B cell (primary cell): ENCODE measurements around the gene CCR5. TPM values are rescaled to one million over a fixed set of nuclear protein-coding genes. Genes with fewer than 3 reads are reported as not detected.

Experiments used
- ATAC-seq: fragments of 200-7000 bp; cut with Tn5 transposase; one replicate; pipeline ENCODE4 v1.10.0; 2021; ENCODE audit warnings: low read depth, mild to moderate bottlenecking, moderate number of reproducible peaks, moderate library complexity
- CTCF ChIA-PET: fragments of 350-600 bp; sonication (Branson Sonifier 250); formaldehyde crosslinking; loops from one replicate; lab custom pipeline; 2021; ENCODE audit warnings: antibody characterized with exemption, inconsistent platforms; lab: Charles Lee
- POLR2A ChIA-PET: fragments of 350-600 bp; sonication (Branson Sonifier 250); formaldehyde crosslinking; loops from one replicate; lab custom pipeline; 2021; ENCODE audit warnings: antibody characterized with exemption; lab: Charles Lee
- DNase-seq: peaks from one replicate; pipeline ENCODE4 v3.0.0; 2013
- H2AFZ ChIP-seq: 2 replicates; pipeline ENCODE4 v1.6.1; 2012; ENCODE audit warnings: mild to moderate bottlenecking, low read depth, low read length; ENCODE audit not compliant: insufficient read depth, poor library complexity, severe bottlenecking
- H3K27ac ChIP-seq, 2 donors: 1 replicate in 1 of 2; 2 replicates in 1 of 2; pipeline ENCODE4 v1.5.1; 2012 to 2013; ENCODE audit warnings: low read length in 2 of 2, mild to moderate bottlenecking in 2 of 2, moderate library complexity in 1 of 2
- H3K27me3 ChIP-seq, 4 experiments: fragments of 200-600 bp in 1 of 4; sonication (generic) in 1 of 4; replicated peaks in 1 of 4; 1 replicate in 2 of 4; 2 replicates in 2 of 4; pipeline versions ENCODE4 v1.6.1 to v1.7.0; 2013 to 2016; ENCODE audit warnings: low read length in 3 of 4, mild to moderate bottlenecking in 2 of 4, mixed read lengths in 1 of 4, moderate library complexity in 1 of 4; ENCODE audit not compliant: insufficient read depth in 4 of 4, control insufficient read depth in 3 of 4; ENCODE audit errors: control extremely low read depth in 1 of 4
- H3K36me3 ChIP-seq, 2 experiments: replicated peaks in 1 of 2; 1 replicate in 1 of 2; 2 replicates in 1 of 2; pipeline versions ENCODE4 v1.6.1 to v1.7.1; 2013; ENCODE audit warnings: low read length in 1 of 2; ENCODE audit not compliant: insufficient read depth in 2 of 2, control insufficient read depth in 1 of 2; ENCODE audit errors: control extremely low read depth in 1 of 2, extremely low read depth in 1 of 2
- H3K4me1 ChIP-seq, 2 donors: fragments of 200-600 bp in 1 of 2; sonication (generic) in 1 of 2; 1 replicate in 1 of 2; 2 replicates in 1 of 2; pipeline versions ENCODE4 v1.5.1 to v1.6.1; 2013 to 2017; ENCODE audit warnings: low read length in 2 of 2; ENCODE audit not compliant: control insufficient read depth in 2 of 2, insufficient read depth in 2 of 2
- H3K4me2 ChIP-seq: replicated peaks from 2 replicates; pipeline ENCODE3; 2012; ENCODE audit warnings: mild to moderate bottlenecking, low read depth, low read length; ENCODE audit not compliant: poor library complexity, severe bottlenecking
- H3K4me3 ChIP-seq, 5 experiments: fragments of 200-600 bp in 1 of 5; sonication (generic) in 1 of 5; 1 replicate in 3 of 5; 2 replicates in 2 of 5; pipeline versions ENCODE4 v1.5.1 to v1.7.0; 2011 to 2016; ENCODE audit warnings: low read length in 4 of 5, mild to moderate bottlenecking in 4 of 5, low read depth in 2 of 5, control low read depth in 1 of 5, moderate library complexity in 1 of 5; ENCODE audit not compliant: insufficient read depth in 1 of 5; ENCODE audit errors: control extremely low read depth in 1 of 5, extremely low read depth in 1 of 5
- H3K79me2 ChIP-seq: fragments of 200-600 bp; sonication (generic); one replicate; pipeline ENCODE4 v1.6.0; 2016; ENCODE audit warnings: low read length; ENCODE audit not compliant: control insufficient read depth, insufficient read depth
- H3K9ac ChIP-seq: fragments of 200-600 bp; sonication (generic); 2 replicates; pipeline ENCODE4 v1.6.1; 2017; ENCODE audit warnings: mild to moderate bottlenecking, low read length, moderate library complexity
- H3K9me3 ChIP-seq, 3 donors: one replicate each; pipeline versions ENCODE4 v1.6.1 to v1.7.1; 2013; ENCODE audit warnings: low read length in 2 of 3; ENCODE audit not compliant: control insufficient read depth in 2 of 3, insufficient read depth in 1 of 3; ENCODE audit errors: control extremely low read depth in 1 of 3
- H4K20me1 ChIP-seq: 2 replicates; pipeline ENCODE4 v1.6.0; 2012; ENCODE audit warnings: mild to moderate bottlenecking, low read length; ENCODE audit not compliant: insufficient read depth, control insufficient read depth, poor library complexity, severe bottlenecking
- H3K27ac Mint-ChIP-seq: one replicate; pipeline ENCODE4 v1.8.0; 2021; ENCODE audit warnings: mixed read lengths
- H3K27me3 Mint-ChIP-seq: one replicate; pipeline ENCODE4 v1.8.0; 2021; ENCODE audit warnings: mixed read lengths
- H3K4me1 Mint-ChIP-seq: one replicate; pipeline ENCODE4 v1.8.0; 2021; ENCODE audit warnings: mixed read lengths
- H3K4me3 Mint-ChIP-seq: one replicate; pipeline ENCODE4 v1.8.0; 2021; ENCODE audit warnings: mixed read lengths
- H3K9me3 Mint-ChIP-seq: one replicate; pipeline ENCODE4 v1.8.0; 2022; ENCODE audit warnings: mixed read lengths; ENCODE audit not compliant: insufficient read depth
- CTCF ChIP-seq: fragments of 200-600 bp; IDR thresholded peaks from one replicate; pipeline ENCODE4 v1.8.0; 2022; ENCODE audit warnings: antibody characterized with exemption, mild to moderate bottlenecking
- EZH2 ChIP-seq: IDR thresholded peaks from 2 replicates; pipeline ENCODE4 v1.6.1; 2012; ENCODE audit warnings: borderline replicate concordance, low read depth, mild to moderate bottlenecking, moderate library complexity, low read length; ENCODE audit not compliant: insufficient read depth, poor library complexity, severe bottlenecking
- WGBS: methylation state at CpG from one replicate; pipeline ENCODE4 v1.1.5; 2013; ENCODE audit warnings: missing lambda C conversion rate; ENCODE audit not compliant: insufficient coverage; 5-methylcytosine and 5-hydroxymethylcytosine counted together
- intact Hi-C: fragments of 100-400 bp; cut with micrococcal nuclease; formaldehyde crosslinking; loops from one replicate; pipeline ENCODE4 v1.10.0; 2022
- polyA plus RNA-seq: library from polyadenylated mRNA; depleted of rRNA; stranded (reverse); fragments of >200 nt; gene quantifications from 2 replicates; pipeline ENCODE4 v1.2.3, GENCODE V29; 2012
- total RNA-seq, 2 donors: library from RNA; stranded (reverse); fragments of 120-200 nt in 1 of 2; gene quantifications; 1 replicate in 1 of 2; 2 replicates in 1 of 2; pipeline versions ENCODE4 v1.2.3 to v1.2.4, GENCODE V29; 2013 to 2022

Gene CCR5
- total and polyA plus RNA-seq, 2 donors (not counting 1 experiment from before 2014, with no cell fraction given), result 0.15 to 0.21 TPM

DNA sequence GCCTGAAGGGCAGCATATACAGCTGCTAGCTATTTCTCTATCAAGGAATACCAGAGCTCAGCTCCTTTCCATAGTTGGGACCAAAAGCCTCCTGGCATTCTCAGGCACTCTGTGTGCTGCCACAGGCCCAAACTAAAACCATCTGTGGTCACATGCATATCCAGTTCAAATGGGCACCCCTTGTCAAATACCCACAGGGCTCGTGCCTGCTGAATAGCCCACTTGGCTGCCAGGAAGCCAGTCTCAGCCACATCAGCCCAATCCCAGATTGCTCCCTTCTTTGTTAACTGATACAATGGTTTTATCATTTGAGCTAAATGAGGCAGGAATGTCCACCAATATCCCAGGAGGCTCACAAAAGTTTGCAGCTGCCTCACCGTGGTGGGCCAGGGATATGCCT is 50.2 kb downstream of the CCR5 start:
- Histone ChIP-seq H3K4me2 (no peak overlapping the region), H3K27ac (no peak overlapping the region), H3K9ac (no peak overlapping the region), H3K79me2 (no peaks in the 10 kb centered on the region), H3K9me3 (no peaks in the 10 kb centered on the region), H3K4me1 (no peaks in the 10 kb centered on the region), H4K20me1 (no peaks in the 10 kb centered on the region), H3K27me3 (no peaks in the 10 kb centered on the region), H3K36me3 (no peaks in the 10 kb centered on the region), H3K4me3 (no peak overlapping the region), H2AFZ (no peak overlapping the region)
- Mint-ChIP-seq H3K4me1 (peaks cover 4% of the 10 kb centered on the region), H3K4me3 (no peak overlapping the region), H3K27me3 (no peaks in the 10 kb centered on the region), H3K9me3 (no peaks in the 10 kb centered on the region), H3K27ac (no peak overlapping the region)
- no peak for TF ChIP-seq CTCF
- TF ChIP-seq EZH2, result no peak
- ChIA-PET POLR2A (no interaction called here), CTCF (interaction anchor here (1.3 kb wide), 1 partner anchor 23 kb away, joined by 3 read pairs; no protein-coding TSS in a partner anchor)
- DNase-seq, result no peak
- no peak for ATAC-seq
- 96% methylated on average over 2 of the region's 2 CpGs for WGBS
- intact Hi-C loops, result no loop called here

DNA sequence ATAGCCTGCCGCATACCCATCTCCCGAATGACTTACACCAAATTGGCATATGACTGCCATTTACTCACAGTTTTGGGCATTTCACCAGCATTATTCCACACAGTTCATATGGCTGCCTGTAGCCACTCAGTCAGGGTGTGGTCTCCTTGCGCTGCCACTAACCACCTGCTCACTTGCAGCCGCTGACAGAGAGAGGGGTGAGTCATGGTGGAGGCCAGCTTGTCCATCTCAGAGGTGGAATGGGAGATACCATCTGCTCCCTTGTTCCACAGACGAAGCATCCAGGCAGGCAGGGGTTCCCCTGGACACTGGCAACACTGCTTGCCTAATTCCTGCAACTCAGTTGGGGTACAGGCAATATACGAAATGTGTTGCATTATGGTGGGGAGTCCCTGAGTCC is 51.9 kb downstream of the CCR5 start:
- no peaks in the 10 kb centered on the region for H3K4me1 Mint-ChIP-seq
- WGBS, result 92% methylated on average over 6 of the region's 6 CpGs
- H3K9me3 ChIP-seq, result no peaks in the 10 kb centered on the region

More for the DNA sequence above, 51.9 kb downstream of the CCR5 start:
- H2AFZ ChIP-seq, result no peak overlapping the region
- no peaks in the 10 kb centered on the region for H3K36me3 ChIP-seq
- no peaks in the 10 kb centered on the region for H3K4me1 ChIP-seq
- no peak for ATAC-seq
- H3K27ac ChIP-seq, result no peak overlapping the region
- H3K4me3 ChIP-seq, result no peak overlapping the region
- Mint-ChIP-seq H3K27ac (no peak overlapping the region), H3K27me3 (no peaks in the 10 kb centered on the region), H3K9me3 (no peaks in the 10 kb centered on the region), H3K4me3 (no peak overlapping the region)
- no peak for DNase-seq
- POLR2A ChIA-PET, result no interaction called here
- no peaks in the 10 kb centered on the region for H3K27me3 ChIP-seq
- H3K9ac ChIP-seq, result no peak overlapping the region
- no peaks in the 10 kb centered on the region for H4K20me1 ChIP-seq
- TF ChIP-seq CTCF (no peak), EZH2 (no peak)
- H3K4me2 ChIP-seq, result no peak overlapping the region
- intact Hi-C loops, result no loop called here
- H3K79me2 ChIP-seq, result no peaks in the 10 kb centered on the region
- CTCF ChIA-PET, result no interaction called here
